Dedifferentiated amniotic fluid mesenchymal stem cell (primary cell): ENCODE measurements around the gene NFATC1.

Source experiments
- DNase-seq: peaks from one replicate; pipeline ENCODE4 v3.0.0-alpha.2; 2016; ENCODE audit errors: extremely low spot score

Gene NFATC1

GRCh38 chr18:79537758-79538157 lies 142.0 kb downstream of the NFATC1 start:
- DNase-seq, result no peak

- no peak for DNase-seq
Observed at GRCh38 chr18:79538635-79539034, 142.9 kb downstream of the NFATC1 start.

- no peak for DNase-seq
Observed at GRCh38 chr18:79540161-79540903, 144.6 kb downstream of the NFATC1 start.

- DNase-seq, result no peak
Observed at GRCh38 chr18:79540904-79541282, 145.2 kb downstream of the NFATC1 start.

- DNase-seq, result no peak
Observed at GRCh38 chr18:79542213-79542612, 146.5 kb downstream of the NFATC1 start.

- DNase-seq, result no peak
Observed at GRCh38 chr18:79542876-79543750, 147.4 kb downstream of the NFATC1 start.

- no peak for DNase-seq
Observed at GRCh38 chr18:79543861-79544385, 148.2 kb downstream of the NFATC1 start.

DNA sequence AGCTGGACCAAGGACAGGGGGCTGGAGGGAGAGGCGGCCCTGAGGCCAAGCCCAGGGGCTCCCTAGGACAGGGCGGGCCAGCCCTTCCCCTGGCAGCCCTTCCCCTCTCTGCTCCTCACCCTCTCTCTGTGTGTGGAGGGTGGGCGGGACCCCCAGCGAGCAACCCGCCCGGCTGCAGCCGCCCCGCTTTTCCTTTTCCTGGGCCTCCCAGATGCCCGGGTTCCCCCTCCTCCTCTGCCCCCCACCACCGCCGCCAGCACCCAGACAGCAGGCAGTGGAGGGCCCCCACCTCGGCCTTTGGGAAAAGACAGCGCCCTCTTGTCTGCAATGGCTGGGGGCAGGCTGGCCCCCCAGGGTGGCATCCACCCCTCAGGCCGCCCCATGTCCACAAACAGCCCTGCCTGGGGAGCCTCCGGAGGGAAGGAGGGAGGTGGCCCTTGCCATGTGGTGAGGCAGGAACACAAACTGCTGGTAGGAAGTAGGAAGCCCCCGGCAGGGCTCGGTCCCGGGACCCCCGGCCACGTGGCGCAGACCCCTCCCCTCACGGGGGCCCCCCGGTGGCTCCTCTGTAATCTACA lies 148.7 kb downstream of the NFATC1 start:
- no peak for DNase-seq

DNA sequence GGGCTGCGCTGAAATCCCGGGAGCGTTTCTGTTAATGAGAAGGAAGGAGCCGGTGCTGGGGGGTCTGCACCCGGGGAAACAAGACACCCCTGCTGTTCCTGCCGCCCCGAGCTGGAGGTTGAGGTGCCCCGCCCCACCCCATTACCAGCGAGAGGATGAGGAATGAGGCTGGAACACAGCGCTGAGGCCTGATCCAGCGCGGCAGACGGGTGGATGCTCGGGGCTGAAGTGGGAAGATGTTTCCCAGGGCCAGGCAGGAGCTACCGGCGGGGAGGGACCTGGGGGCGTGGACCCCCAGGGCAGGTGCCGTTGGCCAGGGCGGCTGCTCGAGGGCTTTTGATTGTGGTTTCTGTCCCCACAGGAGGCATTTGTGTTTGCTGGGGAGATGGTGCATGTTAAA lies 149.5 kb downstream of the NFATC1 start:
- DNase-seq, result no peak

GRCh38 chr18:79545736-79546171 lies 150.0 kb downstream of the NFATC1 start:
- DNase-seq, result no peak

DNA sequence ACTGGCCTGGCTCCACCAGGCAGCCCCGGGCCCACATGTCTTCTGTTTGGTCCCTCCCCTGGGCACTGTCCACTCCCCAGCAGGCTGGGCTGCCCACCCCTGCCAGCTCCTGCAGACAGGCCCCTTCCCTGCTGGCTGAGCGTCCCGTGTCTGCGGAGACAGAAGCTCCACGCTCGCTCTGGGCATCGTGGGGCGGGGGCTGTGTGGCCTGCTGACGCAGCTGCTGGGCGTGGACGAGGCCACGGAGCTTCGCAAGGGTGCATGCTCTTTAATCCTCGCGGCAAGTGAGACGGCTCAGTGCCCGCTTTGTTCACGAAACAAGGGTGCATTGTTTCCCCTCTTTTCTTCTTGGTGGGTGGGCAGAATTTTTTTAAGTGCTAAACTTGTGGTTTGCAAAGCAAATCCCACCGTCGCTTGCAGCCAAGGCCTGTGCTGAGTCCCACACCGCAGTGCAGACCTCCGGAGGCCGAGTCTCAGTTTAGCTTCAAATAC lies 151.1 kb downstream of the NFATC1 start:
- DNase-seq, result no peak

GRCh38 chr18:79547413-79548076 lies 151.8 kb downstream of the NFATC1 start:
- DNase-seq, result no peak

GRCh38 chr18:79548077-79548450 lies 152.3 kb downstream of the NFATC1 start:
- DNase-seq, result no peak

GRCh38 chr18:79548621-79548985 lies 152.9 kb downstream of the NFATC1 start:
- no peak for DNase-seq

DNA sequence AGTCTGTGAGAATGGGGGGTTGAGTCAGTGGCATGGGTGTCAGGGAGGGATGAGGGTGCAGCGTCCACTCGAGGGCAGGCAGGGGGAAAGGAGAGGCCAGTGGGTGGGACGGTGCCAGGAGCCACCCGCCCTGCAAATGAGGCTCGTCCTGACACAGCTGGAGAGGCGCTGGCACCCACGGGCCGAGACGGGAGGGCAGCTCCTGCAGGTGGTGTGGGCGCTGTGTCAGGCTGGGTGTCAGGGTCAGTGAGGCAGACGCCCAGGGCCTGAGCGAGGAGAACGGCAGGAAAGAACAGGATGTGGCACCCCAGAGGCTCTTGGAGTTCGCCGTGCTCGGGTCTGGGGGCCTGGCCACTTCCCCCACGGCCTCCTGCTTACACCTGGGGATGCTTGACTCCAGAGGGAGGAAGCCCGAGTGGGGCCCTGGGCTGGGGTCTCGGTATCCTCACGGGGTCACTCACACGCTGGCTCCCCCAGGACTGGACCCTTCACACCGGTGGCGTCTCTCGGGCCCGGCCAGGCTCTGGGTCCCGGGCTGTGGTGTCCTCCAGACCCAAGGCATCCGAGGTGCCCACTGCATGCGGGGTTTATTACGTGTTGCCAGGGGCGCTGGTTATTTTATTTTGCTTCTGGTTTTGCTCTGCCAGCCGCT lies 153.4 kb downstream of the NFATC1 start:
- no peak for DNase-seq

GRCh38 chr18:79549638-79550000 lies 153.9 kb downstream of the NFATC1 start:
- DNase-seq, result no peak

DNA sequence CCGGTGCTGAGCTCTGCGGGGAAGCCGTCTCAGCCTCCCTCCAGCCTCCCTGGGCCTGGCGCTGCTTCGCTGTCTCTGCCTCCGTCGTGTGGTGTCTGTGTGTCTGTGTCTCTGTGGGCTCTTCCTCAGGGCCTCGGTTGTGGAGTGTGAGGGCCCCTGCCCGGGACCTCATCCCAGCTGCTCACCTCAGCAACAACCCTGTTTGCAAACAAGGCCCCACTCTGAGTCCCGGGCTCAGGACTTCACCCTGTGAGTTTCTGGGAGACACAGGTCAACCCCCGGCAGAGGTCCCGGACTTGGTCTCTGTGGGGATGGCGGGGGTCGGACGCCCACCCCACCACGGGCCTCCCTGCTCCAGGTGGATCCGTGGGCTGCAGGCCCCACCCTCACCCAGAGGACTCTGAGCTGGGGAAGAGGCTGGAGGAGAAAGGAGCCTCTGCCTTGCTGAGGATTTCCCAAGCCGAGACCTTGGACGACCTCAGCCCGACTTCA lies 156.5 kb downstream of the NFATC1 start:
- no peak for DNase-seq

DNA sequence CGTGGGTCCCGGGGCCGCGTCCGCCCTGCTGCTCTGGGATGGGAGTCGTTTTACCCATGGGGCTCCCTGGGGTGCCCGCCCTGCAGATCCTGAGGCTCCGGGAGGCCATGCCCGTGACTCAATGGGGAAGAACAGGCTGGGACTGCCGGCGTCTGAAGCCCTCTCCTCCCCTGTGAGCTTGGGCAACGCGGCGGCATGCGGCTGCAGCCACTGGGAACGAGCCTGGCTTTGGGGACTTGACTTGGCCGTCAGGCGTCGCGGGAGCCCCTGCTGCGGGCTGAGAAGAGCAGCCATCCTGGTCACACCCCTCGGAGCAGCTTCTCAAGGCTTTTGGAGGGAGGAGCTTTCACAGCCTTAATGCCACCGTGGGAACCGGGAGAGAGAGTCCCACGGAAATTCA lies 157.0 kb downstream of the NFATC1 start:
- DNase-seq, result no peak

DNA sequence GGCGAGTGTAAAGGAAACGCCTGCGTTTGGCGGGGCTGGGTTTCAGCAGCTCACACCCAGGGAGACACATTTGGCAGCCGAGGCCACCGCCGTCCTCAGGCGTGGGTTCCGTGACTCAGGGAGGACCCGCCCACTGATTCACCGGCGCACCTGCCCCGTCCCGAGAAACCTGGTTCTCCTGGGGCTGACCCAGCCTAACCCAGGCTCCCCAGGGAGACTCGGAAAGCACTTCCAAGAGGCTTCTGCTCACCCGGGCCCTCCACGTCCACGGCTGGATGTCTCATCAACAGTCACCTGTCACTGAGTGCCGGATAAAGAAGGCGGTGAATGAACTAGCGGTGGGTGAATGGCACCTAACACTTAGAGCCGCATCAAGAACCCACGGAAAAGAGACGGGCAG lies 157.4 kb downstream of the NFATC1 start:
- DNase-seq, result no peak

DNA sequence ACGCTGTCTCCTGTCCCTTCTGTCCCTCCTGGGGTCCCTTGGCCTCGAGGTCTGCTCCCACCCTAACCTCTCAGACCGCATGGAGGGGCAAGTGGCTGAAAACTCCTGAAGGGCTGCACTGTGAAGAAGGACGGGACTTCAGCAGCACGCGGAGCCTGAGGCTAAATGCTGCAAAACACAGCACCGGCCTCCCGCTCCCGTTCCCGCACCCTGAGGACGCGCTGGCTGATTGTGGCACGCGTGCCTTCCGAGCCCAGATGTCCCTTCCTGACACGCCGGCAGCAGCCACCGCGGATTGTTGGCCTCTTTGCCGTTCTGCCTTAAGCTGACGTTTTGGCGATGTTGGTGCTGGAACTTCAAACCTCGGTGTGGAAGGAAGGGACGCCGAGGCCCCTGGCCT lies 158.0 kb downstream of the NFATC1 start:
- DNase-seq, result no peak

- no peak for DNase-seq
Observed at GRCh38 chr18:79554321-79554720, 158.6 kb downstream of the NFATC1 start.
